ENCODE data around the gene ESF1. TPM values are rescaled to one million over a fixed set of nuclear protein-coding genes. Genes with fewer than 3 reads are reported as not detected.

Gene ESF1
- total and polyA plus RNA-seq, 2 experiments from 2014 or later = 20.5 to 71.7 TPM

GRCh38 chr20:13736436-13737191 lies 48.1 kb downstream of the ESF1 start:
- Mint-ChIP-seq H3K27ac (no peak overlapping the region), H3K4me3 (no peak overlapping the region), H3K9me3 (peaks cover 14% of the 10 kb centered on the region), H3K36me3 (ENCODE audit: low read depth) (peaks cover 67% of the 10 kb centered on the region), H3K27me3 (ENCODE audit: insufficient read depth, low read depth, poor library complexity) (no peaks in the 10 kb centered on the region), H3K4me1 (no peaks in the 10 kb centered on the region)
- peaks cover 24% of the 10 kb centered on the region for H3K36me3 ChIP-seq (ENCODE audit: insufficient read depth)
- H3K27ac ChIP-seq (ENCODE audit: low read depth) = no peak overlapping the region
- no peaks in the 10 kb centered on the region for H3K27me3 ChIP-seq (ENCODE audit: insufficient read depth)
- H3K79me2 ChIP-seq (replicated peaks; ENCODE audit: insufficient read depth) = 0 out of 2 replicates have a peak, but pooled peaks cover 2% of the 10 kb centered on the region
- no peaks in the 10 kb centered on the region for H3F3A ChIP-seq (replicated peaks; ENCODE audit: low read depth)
- DNase-seq (ENCODE audit: low spot score) (no peak), ATAC-seq (no peak)
- H3K4me1 ChIP-seq (ENCODE audit: insufficient read depth) = no peaks in the 10 kb centered on the region
- H4K20me1 ChIP-seq (replicated peaks; ENCODE audit: insufficient read depth) = no peaks in the 10 kb centered on the region; the same call in 1 of the 2 replicates
- no peaks in the 10 kb centered on the region for H3K9me2 ChIP-seq (ENCODE audit: insufficient read depth)
- H2AFZ ChIP-seq = no peak overlapping the region
- TF ChIP-seq JUNB (IDR thresholded peaks at IDR 0.05; ENCODE audit: unreplicated experiment) (no peak), REST (IDR thresholded peaks at IDR 0.05; ENCODE audit: unreplicated experiment) (no peak), STAT1 (IDR thresholded peaks at IDR 0.05; ENCODE audit: unreplicated experiment) (no peak), CTCF (conservative IDR thresholded peaks at IDR 0.05; ENCODE audit: low read depth in 2 of 2) (no peak), ZNF114 (CRISPR knock-in tag; IDR thresholded peaks at IDR 0.05) (no peak), EZH2 (IDR thresholded peaks at IDR 0.05; ENCODE audit: low read depth, unreplicated experiment) (no peak), EZH2phosphoT487 (IDR thresholded peaks at IDR 0.05; ENCODE audit: unreplicated experiment) (no peak), NANOG (IDR thresholded peaks at IDR 0.05; ENCODE audit: borderline replicate concordance) (no peak), ZNF331 (CRISPR knock-in tag; IDR thresholded peaks at IDR 0.05; ENCODE audit: low read depth) (no peak)
- H3K4me2 ChIP-seq = no peak overlapping the region
- no peak overlapping the region for H3K4me3 ChIP-seq

GRCh38 chr20:13735826-13736225 lies 48.9 kb downstream of the ESF1 start:
- ATAC-seq = no peak
- Mint-ChIP-seq H3K4me3 (no peak overlapping the region), H3K36me3 (ENCODE audit: low read depth) (peaks cover 67% of the 10 kb centered on the region), H3K27me3 (ENCODE audit: insufficient read depth, low read depth, poor library complexity) (no peaks in the 10 kb centered on the region), H3K9me3 (peaks cover 6% of the 10 kb centered on the region), H3K4me1 (no peaks in the 10 kb centered on the region), H3K27ac (no peak overlapping the region)
- no peak for DNase-seq (ENCODE audit: low spot score)
- H3K36me3 ChIP-seq (ENCODE audit: insufficient read depth) = peaks cover 19% of the 10 kb centered on the region
- no peaks in the 10 kb centered on the region for H3K4me1 ChIP-seq (ENCODE audit: insufficient read depth)
- H3K4me2 ChIP-seq = no peak overlapping the region
- no peaks in the 10 kb centered on the region for H3K27me3 ChIP-seq (ENCODE audit: insufficient read depth)
- no peak overlapping the region for H2AFZ ChIP-seq
- H3F3A ChIP-seq (replicated peaks; ENCODE audit: low read depth) = no peaks in the 10 kb centered on the region
- H4K20me1 ChIP-seq (replicated peaks; ENCODE audit: insufficient read depth) = no peaks in the 10 kb centered on the region; the same call in 1 of the 2 replicates
- H3K27ac ChIP-seq (ENCODE audit: low read depth) = no peak overlapping the region
- no peak overlapping the region for H3K4me3 ChIP-seq
- 0 out of 2 replicates have a peak, but pooled peaks cover 2% of the 10 kb centered on the region for H3K79me2 ChIP-seq (replicated peaks; ENCODE audit: insufficient read depth)
- no peaks in the 10 kb centered on the region for H3K9me2 ChIP-seq (ENCODE audit: insufficient read depth)
- TF ChIP-seq ETS1 (IDR thresholded peaks at IDR 0.05) (no peak), EZH2 (IDR thresholded peaks at IDR 0.05; ENCODE audit: low read depth, unreplicated experiment) (no peak), ZNF331 (CRISPR knock-in tag; IDR thresholded peaks at IDR 0.05; ENCODE audit: low read depth) (no peak), REST (IDR thresholded peaks at IDR 0.05; ENCODE audit: unreplicated experiment) (no peak), EZH2phosphoT487 (IDR thresholded peaks at IDR 0.05; ENCODE audit: unreplicated experiment) (no peak), ZNF114 (CRISPR knock-in tag; IDR thresholded peaks at IDR 0.05) (no peak), NANOG (IDR thresholded peaks at IDR 0.05; ENCODE audit: borderline replicate concordance) (no peak)
